Measurements from ENCODE around the gene MT1M. TPM values are rescaled to one million over a fixed set of nuclear protein-coding genes. Genes with fewer than 3 reads are reported as not detected.
A peak's percentile ranks its signal among the peaks of the same experiment; 100 is the strongest.

Gene MT1M
- total RNA-seq, 1 experiment from 2014 or later: not detected

DNA sequence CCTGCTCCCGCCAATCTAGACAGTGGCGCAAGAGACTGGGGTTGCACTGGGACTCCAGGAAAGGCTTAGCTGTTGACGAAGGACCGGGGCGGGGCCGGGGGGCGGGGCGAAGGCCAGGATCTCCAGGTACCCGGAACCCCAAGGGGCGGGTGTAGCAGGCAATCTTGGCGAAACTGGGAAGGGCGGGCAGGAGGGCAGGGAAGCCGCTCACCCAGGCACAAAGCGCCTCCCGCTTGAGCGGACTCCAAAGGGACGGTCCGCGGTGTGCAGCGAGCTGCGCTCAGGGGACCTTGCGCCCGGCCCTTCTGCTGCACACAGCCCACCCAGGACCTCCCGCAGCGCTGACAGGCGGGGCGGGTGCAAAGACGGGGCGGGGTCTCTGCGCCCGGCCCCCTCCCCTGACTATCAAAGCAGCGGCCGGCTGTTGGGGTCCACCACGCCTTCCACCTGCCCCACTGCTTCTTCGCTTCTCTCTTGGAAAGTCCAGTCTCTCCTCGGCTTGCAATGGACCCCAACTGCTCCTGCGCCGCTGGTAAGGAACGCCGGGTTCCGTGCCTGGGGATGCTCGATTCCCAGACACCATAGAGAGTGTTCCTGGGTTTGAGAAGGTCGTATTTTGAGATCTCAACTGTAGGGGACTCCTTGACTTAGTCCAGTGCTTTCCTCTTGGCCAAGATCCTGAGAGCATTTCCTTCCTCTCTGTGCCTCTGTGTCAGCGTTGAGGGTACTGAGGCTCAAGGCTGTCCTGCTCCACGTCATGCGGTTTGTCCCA is 25.3 kb downstream of the MT1M start, which contains the start of gene MT1F:
TSS of gene MT1F (plus strand) at position 405 of the 772 bp plus-strand sequence. CDS start at position 505, 100 bp downstream.
- Histone ChIP-seq H3K9me2 (ENCODE audit: insufficient read depth) (no peaks in the 10 kb centered on the region), H3K36me3 (ENCODE audit: low read depth) (no peaks in the 10 kb centered on the region), H3K9me3 (ENCODE audit: insufficient read depth, low read depth) (no peaks in the 10 kb centered on the region), H3K79me2 (ENCODE audit: low read depth) (no peaks in the 10 kb centered on the region), H3F3A (ENCODE audit: insufficient read depth, low read depth) (peaks cover 22% of the 10 kb centered on the region; the same call in 1 of the 2 replicates), H3K27me3 (ENCODE audit: insufficient read depth, low read depth) (peaks cover 11% of the 10 kb centered on the region), H3K4me3 (peak within 1 kb of the TSS; percentile 55), H3K4me1 (replicated peaks; ENCODE audit: insufficient read depth) (peaks cover 19% of the 10 kb centered on the region), H3K27ac (no peak within 1 kb of the TSS), H2AFZ (peak within 1 kb of the TSS; percentile 82), H4K20me1 (ENCODE audit: insufficient read depth) (no peaks in the 10 kb centered on the region), H3K4me2 (peak within 1 kb of the TSS; percentile 82)
- POLR2A ChIA-PET (ENCODE audit: unreplicated experiment): interaction anchor here (0.5 to 0.8 kb wide), 5 partner anchors 49 to 751 kb away, joined by 3 to 9 read pairs (median 4); partner anchors contain the start of gene MT2A
- CTCF ChIA-PET: interaction anchor here (0.6 to 0.7 kb wide), 2 partner anchors 54 to 70 kb away, joined by 3 read pairs; no protein-coding TSS in a partner anchor
- DNase-seq: peak; percentile 81 to 83
- no TSS peak for BruUV-seq (replicated peaks)
- no peak for TF ChIP-seq EZH2 (IDR thresholded peaks at IDR 0.05; ENCODE audit: low read depth)
- TF ChIP-seq, protein P1, sequence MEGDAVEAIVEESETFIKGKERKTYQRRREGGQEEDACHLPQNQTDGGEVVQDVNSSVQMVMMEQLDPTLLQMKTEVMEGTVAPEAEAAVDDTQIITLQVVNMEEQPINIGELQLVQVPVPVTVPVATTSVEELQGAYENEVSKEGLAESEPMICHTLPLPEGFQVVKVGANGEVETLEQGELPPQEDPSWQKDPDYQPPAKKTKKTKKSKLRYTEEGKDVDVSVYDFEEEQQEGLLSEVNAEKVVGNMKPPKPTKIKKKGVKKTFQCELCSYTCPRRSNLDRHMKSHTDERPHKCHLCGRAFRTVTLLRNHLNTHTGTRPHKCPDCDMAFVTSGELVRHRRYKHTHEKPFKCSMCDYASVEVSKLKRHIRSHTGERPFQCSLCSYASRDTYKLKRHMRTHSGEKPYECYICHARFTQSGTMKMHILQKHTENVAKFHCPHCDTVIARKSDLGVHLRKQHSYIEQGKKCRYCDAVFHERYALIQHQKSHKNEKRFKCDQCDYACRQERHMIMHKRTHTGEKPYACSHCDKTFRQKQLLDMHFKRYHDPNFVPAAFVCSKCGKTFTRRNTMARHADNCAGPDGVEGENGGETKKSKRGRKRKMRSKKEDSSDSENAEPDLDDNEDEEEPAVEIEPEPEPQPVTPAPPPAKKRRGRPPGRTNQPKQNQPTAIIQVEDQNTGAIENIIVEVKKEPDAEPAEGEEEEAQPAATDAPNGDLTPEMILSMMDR (conservative IDR thresholded peaks at IDR 0.05): no peak
- intact Hi-C loops (cut with micrococcal nuclease; ENCODE audit: unreplicated experiment): loop anchor here (1.0 kb wide), 1 partner anchor 25 kb away; the partner anchor contains the start of gene MT1X

DNA sequence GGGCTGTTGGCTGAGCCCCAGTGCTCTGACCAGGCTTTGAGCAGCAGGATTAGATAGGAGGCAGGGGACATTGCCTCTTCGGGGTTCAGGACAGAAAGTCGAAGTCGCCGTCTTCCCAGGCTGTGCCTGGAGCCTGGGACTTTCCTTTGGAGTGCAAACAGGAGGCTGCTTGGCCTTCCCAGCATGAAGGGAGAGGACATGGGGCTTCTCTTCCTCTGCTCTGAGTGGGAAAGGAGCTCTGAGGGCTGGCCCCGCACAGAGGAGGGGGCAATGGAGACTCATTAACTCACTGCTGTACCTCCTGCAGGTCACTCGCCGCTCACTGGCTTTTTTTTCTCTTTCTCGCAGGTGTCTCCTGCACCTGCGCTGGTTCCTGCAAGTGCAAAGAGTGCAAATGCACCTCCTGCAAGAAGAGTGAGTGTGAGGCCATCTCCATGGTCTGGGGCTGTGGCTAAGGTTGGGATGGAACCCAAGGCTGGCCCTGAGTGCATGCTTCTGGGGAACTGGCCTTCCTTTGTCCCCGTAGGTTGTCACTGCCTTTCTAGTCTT is 25.9 kb downstream of the MT1M start:
- Histone ChIP-seq H3K27ac (no peak overlapping the region), H3K27me3 (ENCODE audit: insufficient read depth, low read depth) (peaks cover 11% of the 10 kb centered on the region), H4K20me1 (ENCODE audit: insufficient read depth) (no peaks in the 10 kb centered on the region), H3K9me3 (ENCODE audit: insufficient read depth, low read depth) (no peaks in the 10 kb centered on the region), H3K4me2 (peak overlapping the region; percentile 82), H3K79me2 (ENCODE audit: low read depth) (no peaks in the 10 kb centered on the region), H3K9me2 (ENCODE audit: insufficient read depth) (no peaks in the 10 kb centered on the region), H3F3A (ENCODE audit: insufficient read depth, low read depth) (peaks cover 17% of the 10 kb centered on the region; the same call in 1 of the 2 replicates), H3K4me3 (peak overlapping the region; percentile 55), H3K4me1 (replicated peaks; ENCODE audit: insufficient read depth) (peaks cover 17% of the 10 kb centered on the region), H2AFZ (no peak overlapping the region), H3K36me3 (ENCODE audit: low read depth) (no peaks in the 10 kb centered on the region)
- ChIA-PET CTCF (no interaction called here), POLR2A (ENCODE audit: unreplicated experiment) (no interaction called here)
- intact Hi-C loops (cut with micrococcal nuclease; ENCODE audit: unreplicated experiment): no loop called here
- no peak for DNase-seq
- TF ChIP-seq, protein P1 (conservative IDR thresholded peaks at IDR 0.05): no peak
- no peak for TF ChIP-seq EZH2 (IDR thresholded peaks at IDR 0.05; ENCODE audit: low read depth)
- no TSS peak for BruUV-seq (replicated peaks)

DNA sequence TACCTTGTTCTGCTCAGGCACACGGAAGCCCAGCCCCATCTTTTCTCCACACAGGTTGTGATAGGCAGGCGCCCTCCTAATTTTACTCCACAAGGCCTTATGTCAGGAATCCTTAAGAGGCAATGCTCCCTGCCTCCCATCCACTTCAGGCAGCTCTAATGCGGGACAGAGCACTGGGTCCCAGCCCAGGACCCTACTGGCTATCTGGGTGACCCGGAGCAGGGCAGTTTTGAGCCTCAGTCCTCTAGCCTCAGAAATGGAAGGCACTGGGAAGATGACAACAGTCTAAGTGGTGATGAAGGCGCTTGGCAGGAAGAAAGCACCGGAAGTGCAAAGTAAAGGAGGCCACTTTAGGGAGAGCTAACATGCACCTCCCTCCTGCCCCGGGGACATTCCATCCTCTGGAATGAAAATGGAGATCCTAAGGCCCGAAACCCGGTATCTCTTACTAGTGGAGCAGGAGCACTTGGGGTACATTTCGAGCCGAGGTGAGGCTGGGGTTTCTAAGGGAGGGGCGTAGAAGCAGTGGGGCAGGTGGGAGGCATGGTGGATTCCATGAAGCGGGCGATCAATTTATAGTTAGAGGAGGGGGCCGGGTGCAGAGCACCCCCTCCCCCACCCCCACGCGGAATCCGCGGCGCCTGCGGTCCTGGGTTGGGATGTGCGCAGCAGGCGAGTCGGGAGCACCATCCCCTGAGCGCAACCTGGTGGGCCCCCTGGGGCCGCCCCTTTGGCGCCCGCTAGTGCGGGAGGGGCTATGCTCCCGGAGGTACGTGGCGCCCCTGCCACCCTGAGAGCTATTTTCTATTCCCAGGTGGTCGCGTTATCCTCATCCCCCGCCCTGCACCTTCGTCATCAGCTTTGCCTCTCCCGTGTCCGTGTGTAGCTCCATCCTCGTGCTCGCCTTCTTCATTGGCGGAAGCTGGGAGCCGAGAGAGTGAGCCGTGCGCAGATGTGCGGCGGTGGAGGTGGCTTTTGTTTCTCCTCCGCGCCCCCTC is 30.2 kb downstream of the MT1M start:
- DNase-seq: no peak
- no TSS peak for BruUV-seq (replicated peaks)
- peaks cover 19% of the 10 kb centered on the region for H3K4me1 ChIP-seq (replicated peaks; ENCODE audit: insufficient read depth)
- H4K20me1 ChIP-seq (ENCODE audit: insufficient read depth): no peaks in the 10 kb centered on the region
- POLR2A ChIA-PET (ENCODE audit: unreplicated experiment): no interaction called here
- H2AFZ ChIP-seq: no peak overlapping the region
- H3F3A ChIP-seq (ENCODE audit: insufficient read depth, low read depth): peaks cover 4% of the 10 kb centered on the region
- H3K27ac ChIP-seq: no peak overlapping the region
- no peak overlapping the region for H3K4me2 ChIP-seq
- CTCF ChIA-PET: no interaction called here
- H3K36me3 ChIP-seq (ENCODE audit: low read depth): no peaks in the 10 kb centered on the region
- no peaks in the 10 kb centered on the region for H3K9me2 ChIP-seq (ENCODE audit: insufficient read depth)
- intact Hi-C loops (cut with micrococcal nuclease; ENCODE audit: unreplicated experiment): no loop called here
- peaks cover 11% of the 10 kb centered on the region for H3K27me3 ChIP-seq (ENCODE audit: insufficient read depth, low read depth)
- no peaks in the 10 kb centered on the region for H3K79me2 ChIP-seq (ENCODE audit: low read depth)
- H3K9me3 ChIP-seq (ENCODE audit: insufficient read depth, low read depth): no peaks in the 10 kb centered on the region
- TF ChIP-seq EZH2 (IDR thresholded peaks at IDR 0.05; ENCODE audit: low read depth): no peak
- TF ChIP-seq, protein P1 (conservative IDR thresholded peaks at IDR 0.05): no peak
- no peak overlapping the region for H3K4me3 ChIP-seq

Data from PC-9 (cell line).